GM12873 (cell line): Measurements from ENCODE around the gene MTM1.

ENCODE experiments used
- TF ChIP-seq, protein P1 (sequence below): IDR thresholded peaks from 2 replicates; pipeline ENCODE4 v1.5.1; 2012; ENCODE audit warnings: low read depth, mild to moderate bottlenecking, moderate library complexity, low read length, control low read depth; ENCODE audit not compliant: insufficient read depth; ENCODE audit errors: missing control alignments

Gene MTM1

GRCh38 chrX:150531467-150531866 lies 37.0 kb upstream of the MTM1 start:
- TF ChIP-seq, protein P1, sequence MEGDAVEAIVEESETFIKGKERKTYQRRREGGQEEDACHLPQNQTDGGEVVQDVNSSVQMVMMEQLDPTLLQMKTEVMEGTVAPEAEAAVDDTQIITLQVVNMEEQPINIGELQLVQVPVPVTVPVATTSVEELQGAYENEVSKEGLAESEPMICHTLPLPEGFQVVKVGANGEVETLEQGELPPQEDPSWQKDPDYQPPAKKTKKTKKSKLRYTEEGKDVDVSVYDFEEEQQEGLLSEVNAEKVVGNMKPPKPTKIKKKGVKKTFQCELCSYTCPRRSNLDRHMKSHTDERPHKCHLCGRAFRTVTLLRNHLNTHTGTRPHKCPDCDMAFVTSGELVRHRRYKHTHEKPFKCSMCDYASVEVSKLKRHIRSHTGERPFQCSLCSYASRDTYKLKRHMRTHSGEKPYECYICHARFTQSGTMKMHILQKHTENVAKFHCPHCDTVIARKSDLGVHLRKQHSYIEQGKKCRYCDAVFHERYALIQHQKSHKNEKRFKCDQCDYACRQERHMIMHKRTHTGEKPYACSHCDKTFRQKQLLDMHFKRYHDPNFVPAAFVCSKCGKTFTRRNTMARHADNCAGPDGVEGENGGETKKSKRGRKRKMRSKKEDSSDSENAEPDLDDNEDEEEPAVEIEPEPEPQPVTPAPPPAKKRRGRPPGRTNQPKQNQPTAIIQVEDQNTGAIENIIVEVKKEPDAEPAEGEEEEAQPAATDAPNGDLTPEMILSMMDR = no peak

DNA sequence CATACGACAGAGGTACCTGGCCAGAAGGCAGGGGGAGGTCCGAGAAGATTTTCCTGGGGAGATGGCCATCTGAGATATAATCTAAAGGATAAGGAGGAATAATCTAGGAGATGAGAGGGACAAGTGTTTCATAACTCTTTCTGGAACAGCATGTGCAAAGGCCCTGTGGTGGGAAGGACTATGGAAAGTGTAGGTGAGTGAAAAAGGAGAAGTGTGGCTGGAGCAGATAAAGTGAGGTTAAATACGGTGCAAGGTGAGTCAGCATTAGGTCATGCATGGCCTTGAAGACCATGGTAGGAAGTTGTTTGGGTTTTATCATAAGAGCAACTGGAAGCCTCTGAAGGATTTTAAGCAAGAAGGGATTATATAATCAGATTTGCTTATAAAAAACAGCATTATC lies 34.6 kb upstream of the MTM1 start:
- TF ChIP-seq, protein P1 = no peak

- TF ChIP-seq, protein P1 = peak; percentile 39
Observed at GRCh38 chrX:150536455-150537116, 31.8 kb upstream of the MTM1 start.

DNA sequence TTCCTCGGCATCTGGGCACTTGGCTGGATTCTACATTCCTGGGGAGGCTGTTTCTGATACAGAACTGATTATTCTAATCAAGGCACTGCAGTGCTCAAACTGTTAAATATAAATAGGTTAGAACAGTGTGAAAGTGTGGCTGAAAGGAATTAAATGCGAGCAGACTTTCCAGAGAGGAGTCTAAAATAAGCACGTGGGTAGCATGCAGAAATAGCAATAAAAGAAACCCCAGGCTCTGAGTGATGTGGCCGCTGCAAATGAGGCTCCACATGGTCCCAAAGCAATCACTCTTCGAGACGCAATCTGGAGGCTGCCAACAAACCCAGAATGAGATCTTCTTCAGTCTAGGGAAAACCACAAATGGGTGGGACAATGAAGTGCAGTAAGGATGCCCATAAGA lies 30.6 kb upstream of the MTM1 start:
- TF ChIP-seq, protein P1 = no peak

DNA sequence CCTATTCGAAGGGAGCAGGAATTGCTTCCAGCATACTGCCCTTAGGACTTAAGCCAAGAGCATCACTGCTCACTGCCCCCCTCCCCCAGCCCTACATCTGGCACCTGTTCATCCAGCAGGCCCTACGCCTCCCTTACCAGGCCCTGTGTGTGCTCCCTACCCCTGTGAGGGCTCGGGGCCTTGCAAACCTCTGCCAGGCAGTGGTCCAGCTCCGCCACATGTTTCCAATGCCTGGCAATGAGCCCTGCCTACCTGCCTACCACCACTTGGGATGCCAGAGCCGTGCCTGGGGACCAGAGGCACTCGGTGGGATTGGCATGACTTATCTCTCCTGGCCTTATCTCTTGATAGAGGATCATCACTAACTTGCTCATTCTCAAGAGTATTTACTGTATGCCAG lies 27.5 kb upstream of the MTM1 start:
- TF ChIP-seq, protein P1 = no peak

DNA sequence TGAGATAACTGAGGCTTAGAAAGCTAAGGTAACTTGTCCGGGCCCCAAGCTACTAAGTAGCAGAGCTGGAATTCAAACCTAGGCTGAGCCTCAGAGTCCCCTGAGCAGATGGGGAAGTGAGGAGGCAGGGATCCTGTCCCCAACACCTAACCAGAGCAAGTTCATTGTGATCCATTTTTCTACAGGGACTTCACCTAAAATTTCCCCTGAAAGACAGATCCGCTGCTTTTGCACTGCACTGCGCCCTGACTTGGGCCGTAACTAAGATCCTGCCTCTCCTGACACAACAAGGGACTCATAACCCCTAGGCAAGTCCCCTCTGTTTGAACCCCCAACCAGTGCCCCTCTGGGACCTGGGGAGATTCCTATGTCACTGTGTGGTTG lies 25.6 kb upstream of the MTM1 start:
- TF ChIP-seq, protein P1 = no peak

GRCh38 chrX:150543230-150544155 lies 24.9 kb upstream of the MTM1 start:
- TF ChIP-seq, protein P1 = no peak
